Activated naive CD4-positive, alpha-beta T cell treated with anti-CD3 and anti-CD28 coated beads, Interleukin-2, amount 10 ng/mL, durations not matched to agents 7 days and 5 days (primary cell): ENCODE data around the gene OTOA.
"Not testable (repeated sequence)": the region's sequence is repeated elsewhere in the genome, so short reads cannot be mapped to it uniquely, and the experiment has no call there.

Source experiments
- CTCF ChIA-PET: fragments of 350-600 bp; sonication (Branson Sonifier 250); formaldehyde crosslinking; loops from one replicate; lab custom pipeline; 2021; ENCODE audit warnings: antibody characterized with exemption; lab: Charles Lee
- DNase-seq: peaks from one replicate; pipeline ENCODE4 v3.0.0-alpha.2; 2020
- H3K27ac Mint-ChIP-seq: one replicate; pipeline ENCODE4 v1.8.0; 2021; ENCODE audit warnings: mild to moderate bottlenecking, moderate library complexity, mixed read lengths
- H3K27me3 Mint-ChIP-seq: one replicate; pipeline ENCODE4 v1.8.0; 2021; ENCODE audit warnings: mild to moderate bottlenecking, mixed read lengths
- H3K36me3 Mint-ChIP-seq: one replicate; pipeline ENCODE4 v1.8.0; 2021; ENCODE audit warnings: mixed read lengths
- H3K4me1 Mint-ChIP-seq: one replicate; pipeline ENCODE4 v1.8.0; 2021; ENCODE audit warnings: mixed read lengths
- H3K4me3 Mint-ChIP-seq: one replicate; pipeline ENCODE4 v1.8.0; 2021; ENCODE audit warnings: mild to moderate bottlenecking, moderate library complexity, mixed read lengths
- H3K9me3 Mint-ChIP-seq: one replicate; pipeline ENCODE4 v1.8.0; 2021; ENCODE audit warnings: mixed read lengths

Gene OTOA

GRCh38 chr16:21631376-21631775, 32.4 kb upstream of the OTOA start:
- Mint-ChIP-seq H3K4me1 (peaks cover 15% of the 10 kb centered on the region), H3K36me3 (peaks cover 36% of the 10 kb centered on the region)
- H3K27ac Mint-ChIP-seq, H3K4me3 Mint-ChIP-seq, DNase-seq, H3K9me3 Mint-ChIP-seq, CTCF ChIA-PET, H3K27me3 Mint-ChIP-seq: not testable (repeated sequence)

- Mint-ChIP-seq H3K27ac (peak overlapping the region; percentile 55), H3K36me3 (peaks cover 31% of the 10 kb centered on the region)
- H3K4me1 Mint-ChIP-seq, H3K27me3 Mint-ChIP-seq, DNase-seq, H3K9me3 Mint-ChIP-seq, CTCF ChIA-PET, H3K4me3 Mint-ChIP-seq: not testable (repeated sequence)
Observed at GRCh38 chr16:21631951-21632575, 31.7 kb upstream of the OTOA start.

GRCh38 chr16:21634216-21634615, 29.6 kb upstream of the OTOA start:
- Mint-ChIP-seq H3K4me1 (peaks cover 15% of the 10 kb centered on the region), H3K36me3 (peaks cover 15% of the 10 kb centered on the region), H3K4me3 (no peak overlapping the region), H3K9me3 (no peaks in the 10 kb centered on the region), H3K27ac (no peak overlapping the region), H3K27me3 (no peaks in the 10 kb centered on the region)
- no peak for DNase-seq
- CTCF ChIA-PET: no interaction called here

GRCh38 chr16:21635694-21636093, 28.1 kb upstream of the OTOA start:
- H3K27ac Mint-ChIP-seq, H3K4me3 Mint-ChIP-seq, H3K9me3 Mint-ChIP-seq, H3K27me3 Mint-ChIP-seq, DNase-seq, H3K36me3 Mint-ChIP-seq, CTCF ChIA-PET: not testable (repeated sequence)
- peaks cover 19% of the 10 kb centered on the region for H3K4me1 Mint-ChIP-seq

GRCh38 chr16:21637032-21637968, 26.5 kb upstream of the OTOA start:
- Mint-ChIP-seq H3K4me3 (no peak overlapping the region), H3K27ac (no peak overlapping the region), H3K4me1 (peaks cover 20% of the 10 kb centered on the region), H3K27me3 (no peaks in the 10 kb centered on the region), H3K36me3 (peaks cover 8% of the 10 kb centered on the region), H3K9me3 (no peaks in the 10 kb centered on the region)
- no peak for DNase-seq
- CTCF ChIA-PET: interaction anchor here (0.9 to 10.8 kb wide), 5 partner anchors 16 to 63 kb away, joined by 3 to 107 read pairs (median 5); no protein-coding TSS in a partner anchor

GRCh38 chr16:21638573-21638975, 25.2 kb upstream of the OTOA start:
- Mint-ChIP-seq H3K27me3 (no peaks in the 10 kb centered on the region), H3K4me3 (no peak overlapping the region), H3K27ac (peak overlapping the region; percentile 9), H3K36me3 (peaks cover 8% of the 10 kb centered on the region), H3K4me1 (peaks cover 20% of the 10 kb centered on the region), H3K9me3 (no peaks in the 10 kb centered on the region)
- CTCF ChIA-PET: interaction anchor here (0.8 to 10.8 kb wide), 11 partner anchors 17 to 69 kb away, joined by 3 to 107 read pairs (median 5); no protein-coding TSS in a partner anchor
- DNase-seq: no peak

GRCh38 chr16:21639493-21639892, 24.3 kb upstream of the OTOA start:
- H3K9me3 Mint-ChIP-seq: no peaks in the 10 kb centered on the region
- no peak overlapping the region for H3K4me3 Mint-ChIP-seq

GRCh38 chr16:21641916-21642315, 21.9 kb upstream of the OTOA start:
- H3K4me3 Mint-ChIP-seq: no peak overlapping the region
- no peak for DNase-seq
- H3K9me3 Mint-ChIP-seq: no peaks in the 10 kb centered on the region
- no peaks in the 10 kb centered on the region for H3K27me3 Mint-ChIP-seq
- CTCF ChIA-PET: interaction anchor here (0.6 to 10.8 kb wide), 8 partner anchors 11 to 59 kb away, joined by 3 to 107 read pairs (median 4); no protein-coding TSS in a partner anchor
- peaks cover 53% of the 10 kb centered on the region for H3K4me1 Mint-ChIP-seq
- H3K36me3 Mint-ChIP-seq: peaks cover 5% of the 10 kb centered on the region
- H3K27ac Mint-ChIP-seq: no peak overlapping the region

More at GRCh38 chr16:21639493-21639892, 24.3 kb upstream of the OTOA start:
- Mint-ChIP-seq H3K27ac (no peak overlapping the region), H3K4me1 (peaks cover 29% of the 10 kb centered on the region), H3K36me3 (peaks cover 12% of the 10 kb centered on the region), H3K27me3 (no peaks in the 10 kb centered on the region)
- CTCF ChIA-PET: interaction anchor here (0.6 to 10.8 kb wide), 10 partner anchors 10 to 71 kb away, joined by 3 to 107 read pairs (median 5); no protein-coding TSS in a partner anchor
- no peak for DNase-seq

GRCh38 chr16:21642861-21643260, 20.9 kb upstream of the OTOA start:
- no peaks in the 10 kb centered on the region for H3K27me3 Mint-ChIP-seq
- H3K4me3 Mint-ChIP-seq: no peak overlapping the region
- no peak overlapping the region for H3K27ac Mint-ChIP-seq
- no peak for DNase-seq
- H3K36me3 Mint-ChIP-seq: peaks cover 8% of the 10 kb centered on the region
- CTCF ChIA-PET: interaction anchor here (0.7 to 10.8 kb wide), 7 partner anchors 12 to 58 kb away, joined by 3 to 107 read pairs (median 4); no protein-coding TSS in a partner anchor
- no peaks in the 10 kb centered on the region for H3K9me3 Mint-ChIP-seq
- peaks cover 60% of the 10 kb centered on the region for H3K4me1 Mint-ChIP-seq

GRCh38 chr16:21643785-21644184, 20.0 kb upstream of the OTOA start:
- CTCF ChIA-PET: interaction anchor here (0.7 to 10.8 kb wide), 4 partner anchors 14 to 59 kb away, joined by 3 to 107 read pairs (median 15); no protein-coding TSS in a partner anchor
- Mint-ChIP-seq H3K36me3 (peaks cover 13% of the 10 kb centered on the region), H3K27ac (peak overlapping the region; percentile 73), H3K27me3 (no peaks in the 10 kb centered on the region), H3K4me1 (peaks cover 61% of the 10 kb centered on the region), H3K4me3 (no peak overlapping the region), H3K9me3 (no peaks in the 10 kb centered on the region)
- DNase-seq: no peak

GRCh38 chr16:21644674-21645073, 19.1 kb upstream of the OTOA start:
- Mint-ChIP-seq H3K36me3 (peaks cover 13% of the 10 kb centered on the region), H3K4me3 (peak overlapping the region; percentile 73)
- DNase-seq: no peak

GRCh38 chr16:21645261-21645721, 18.5 kb upstream of the OTOA start:
- Mint-ChIP-seq H3K4me1 (peaks cover 57% of the 10 kb centered on the region), H3K36me3 (peaks cover 13% of the 10 kb centered on the region), H3K27me3 (no peaks in the 10 kb centered on the region), H3K27ac (peak overlapping the region; percentile 95), H3K4me3 (peak overlapping the region; percentile 73), H3K9me3 (no peaks in the 10 kb centered on the region)
- CTCF ChIA-PET: interaction anchor here (0.6 to 10.8 kb wide), 7 partner anchors 12 to 63 kb away, joined by 3 to 107 read pairs (median 6); no protein-coding TSS in a partner anchor
- peak; percentile 66 for DNase-seq

More at GRCh38 chr16:21644674-21645073, 19.1 kb upstream of the OTOA start:
- H3K9me3 Mint-ChIP-seq: no peaks in the 10 kb centered on the region
- H3K27ac Mint-ChIP-seq: peak overlapping the region; percentile 95
- H3K27me3 Mint-ChIP-seq: no peaks in the 10 kb centered on the region
- peaks cover 53% of the 10 kb centered on the region for H3K4me1 Mint-ChIP-seq
- CTCF ChIA-PET: interaction anchor here (0.7 to 10.8 kb wide), 5 partner anchors 13 to 63 kb away, joined by 3 to 107 read pairs (median 10); no protein-coding TSS in a partner anchor

- CTCF ChIA-PET: interaction anchor here (0.6 to 10.8 kb wide), 7 partner anchors 11 to 62 kb away, joined by 3 to 107 read pairs (median 6); no protein-coding TSS in a partner anchor
- Mint-ChIP-seq H3K9me3 (no peaks in the 10 kb centered on the region), H3K4me3 (peak overlapping the region; percentile 73), H3K4me1 (peaks cover 58% of the 10 kb centered on the region), H3K36me3 (peaks cover 13% of the 10 kb centered on the region), H3K27me3 (no peaks in the 10 kb centered on the region), H3K27ac (peak overlapping the region; percentile 95)
- DNase-seq: no peak
Observed at GRCh38 chr16:21646091-21646490, 17.7 kb upstream of the OTOA start.
